SHP77 (cell line): ENCODE results near the gene LTBP4.

Experiments
- DNase-seq, 2 experiments: peaks; one replicate each; lab custom pipeline; 2025; lab: John Stamatoyannopoulos, UW

Gene LTBP4

GRCh38 chr19:40663695-40664692 lies 62.8 kb downstream of the LTBP4 start:
- DNase-seq = peak in 1 of 2 experiments; percentile 12

- no peak for DNase-seq
Measured at GRCh38 chr19:40666803-40667438, 65.8 kb downstream of the LTBP4 start.

- DNase-seq = no peak
Measured at GRCh38 chr19:40667602-40668001, 66.4 kb downstream of the LTBP4 start.

- DNase-seq = no peak
Measured at GRCh38 chr19:40668991-40669614, 67.9 kb downstream of the LTBP4 start.

GRCh38 chr19:40671404-40671803 lies 70.2 kb downstream of the LTBP4 start:
- no peak for DNase-seq

- DNase-seq = no peak
Measured at GRCh38 chr19:40672038-40672437, 70.9 kb downstream of the LTBP4 start.

- no peak for DNase-seq
Measured at GRCh38 chr19:40672573-40673299, 71.6 kb downstream of the LTBP4 start.

- DNase-seq = no peak
Measured at GRCh38 chr19:40673397-40673796, 72.2 kb downstream of the LTBP4 start.

- DNase-seq = no peak
Measured at GRCh38 chr19:40674291-40674690, 73.1 kb downstream of the LTBP4 start.

GRCh38 chr19:40677156-40677555 lies 76.0 kb downstream of the LTBP4 start:
- DNase-seq = no peak
